ENCODE results near the gene NEK7.
"Not testable (repeated sequence)": the region's sequence is repeated elsewhere in the genome, so short reads cannot be mapped to it uniquely, and the experiment has no call there.

NEK7 gene

GRCh38 chr1:198290089-198290683, 133.4 kb downstream of the NEK7 start:
- H3K9me3 ChIP-seq (ENCODE audit: control insufficient read depth, insufficient read depth, low read depth, low read length), result no peaks in the 10 kb centered on the region
- no peak overlapping the region for H3K27ac ChIP-seq (ENCODE audit: low read depth, low read length)
- H3K27me3 ChIP-seq (ENCODE audit: control insufficient read depth, insufficient read depth, low read length), result no peaks in the 10 kb centered on the region
- H3K4me1 ChIP-seq (ENCODE audit: control insufficient read depth, insufficient read depth, low read length), result peaks cover 17% of the 10 kb centered on the region
- H3K36me3 ChIP-seq (ENCODE audit: control insufficient read depth, insufficient read depth, low read length), result no peaks in the 10 kb centered on the region
- H3K9ac ChIP-seq (ENCODE audit: low read length), result no peak overlapping the region
- H3K4me3 ChIP-seq (ENCODE audit: low read depth, low read length), result no peak overlapping the region

- no peak overlapping the region for H3K27ac ChIP-seq (ENCODE audit: low read depth, low read length)
- no peaks in the 10 kb centered on the region for H3K9me3 ChIP-seq (ENCODE audit: control insufficient read depth, insufficient read depth, low read depth, low read length)
- H3K4me3 ChIP-seq (ENCODE audit: low read depth, low read length), result no peak overlapping the region
- no peak overlapping the region for H3K9ac ChIP-seq (ENCODE audit: low read length)
- H3K4me1 ChIP-seq (ENCODE audit: control insufficient read depth, insufficient read depth, low read length), result peaks cover 17% of the 10 kb centered on the region
- H3K27me3 ChIP-seq (ENCODE audit: control insufficient read depth, insufficient read depth, low read length), result no peaks in the 10 kb centered on the region
- no peaks in the 10 kb centered on the region for H3K36me3 ChIP-seq (ENCODE audit: control insufficient read depth, insufficient read depth, low read length)
Measured at GRCh38 chr1:198291036-198291435, 134.2 kb downstream of the NEK7 start.

- H3K4me3 ChIP-seq (ENCODE audit: low read depth, low read length), result no peak overlapping the region
Measured at GRCh38 chr1:198291924-198292323, 135.1 kb downstream of the NEK7 start.

GRCh38 chr1:198295225-198295624, 138.4 kb downstream of the NEK7 start:
- H3K9me3 ChIP-seq (ENCODE audit: control insufficient read depth, insufficient read depth, low read depth, low read length), result no peaks in the 10 kb centered on the region
- H3K4me3 ChIP-seq (ENCODE audit: low read depth, low read length), result no peak overlapping the region
- H3K4me1 ChIP-seq (ENCODE audit: control insufficient read depth, insufficient read depth, low read length), result peaks cover 33% of the 10 kb centered on the region
- no peak overlapping the region for H3K9ac ChIP-seq (ENCODE audit: low read length)
- no peak overlapping the region for H3K27ac ChIP-seq (ENCODE audit: low read depth, low read length)
- H3K27me3 ChIP-seq (ENCODE audit: control insufficient read depth, insufficient read depth, low read length), result no peaks in the 10 kb centered on the region
- no peaks in the 10 kb centered on the region for H3K36me3 ChIP-seq (ENCODE audit: control insufficient read depth, insufficient read depth, low read length)

More at GRCh38 chr1:198291924-198292323, 135.1 kb downstream of the NEK7 start:
- Histone ChIP-seq H3K27me3 (ENCODE audit: control insufficient read depth, insufficient read depth, low read length) (no peaks in the 10 kb centered on the region), H3K9me3 (ENCODE audit: control insufficient read depth, insufficient read depth, low read depth, low read length) (no peaks in the 10 kb centered on the region), H3K4me1 (ENCODE audit: control insufficient read depth, insufficient read depth, low read length) (peaks cover 17% of the 10 kb centered on the region), H3K36me3 (ENCODE audit: control insufficient read depth, insufficient read depth, low read length) (no peaks in the 10 kb centered on the region), H3K27ac (ENCODE audit: low read depth, low read length) (no peak overlapping the region), H3K9ac (ENCODE audit: low read length) (no peak overlapping the region)

GRCh38 chr1:198295971-198296370, 139.2 kb downstream of the NEK7 start:
- no peaks in the 10 kb centered on the region for H3K9me3 ChIP-seq (ENCODE audit: control insufficient read depth, insufficient read depth, low read depth, low read length)
- no peak overlapping the region for H3K4me3 ChIP-seq (ENCODE audit: low read depth, low read length)
- no peaks in the 10 kb centered on the region for H3K36me3 ChIP-seq (ENCODE audit: control insufficient read depth, insufficient read depth, low read length)

GRCh38 chr1:198297281-198297680, 140.5 kb downstream of the NEK7 start:
- Histone ChIP-seq H3K9me3 (ENCODE audit: control insufficient read depth, insufficient read depth, low read depth, low read length) (no peaks in the 10 kb centered on the region), H3K36me3 (ENCODE audit: control insufficient read depth, insufficient read depth, low read length) (no peaks in the 10 kb centered on the region), H3K9ac (ENCODE audit: low read length) (no peak overlapping the region), H3K27ac (ENCODE audit: low read depth, low read length) (no peak overlapping the region), H3K4me1 (ENCODE audit: control insufficient read depth, insufficient read depth, low read length) (peaks cover 20% of the 10 kb centered on the region), H3K4me3 (ENCODE audit: low read depth, low read length) (no peak overlapping the region), H3K27me3 (ENCODE audit: control insufficient read depth, insufficient read depth, low read length) (no peaks in the 10 kb centered on the region)

More at GRCh38 chr1:198295971-198296370, 139.2 kb downstream of the NEK7 start:
- no peaks in the 10 kb centered on the region for H3K27me3 ChIP-seq (ENCODE audit: control insufficient read depth, insufficient read depth, low read length)
- no peak overlapping the region for H3K9ac ChIP-seq (ENCODE audit: low read length)
- peaks cover 32% of the 10 kb centered on the region for H3K4me1 ChIP-seq (ENCODE audit: control insufficient read depth, insufficient read depth, low read length)
- no peak overlapping the region for H3K27ac ChIP-seq (ENCODE audit: low read depth, low read length)

- H3K4me3 ChIP-seq (ENCODE audit: low read depth, low read length), result no peak overlapping the region
- no peaks in the 10 kb centered on the region for H3K27me3 ChIP-seq (ENCODE audit: control insufficient read depth, insufficient read depth, low read length)
- no peak overlapping the region for H3K27ac ChIP-seq (ENCODE audit: low read depth, low read length)
- H3K4me1 ChIP-seq (ENCODE audit: control insufficient read depth, insufficient read depth, low read length), result peaks cover 20% of the 10 kb centered on the region
- no peaks in the 10 kb centered on the region for H3K9me3 ChIP-seq (ENCODE audit: control insufficient read depth, insufficient read depth, low read depth, low read length)
- H3K36me3 ChIP-seq (ENCODE audit: control insufficient read depth, insufficient read depth, low read length), result no peaks in the 10 kb centered on the region
- no peak overlapping the region for H3K9ac ChIP-seq (ENCODE audit: low read length)
Measured at GRCh38 chr1:198298640-198299039, 141.8 kb downstream of the NEK7 start.

GRCh38 chr1:198300451-198300850, 143.7 kb downstream of the NEK7 start:
- H3K9ac ChIP-seq (ENCODE audit: low read length), result no peak overlapping the region
- no peak overlapping the region for H3K27ac ChIP-seq (ENCODE audit: low read depth, low read length)
- no peaks in the 10 kb centered on the region for H3K27me3 ChIP-seq (ENCODE audit: control insufficient read depth, insufficient read depth, low read length)
- no peaks in the 10 kb centered on the region for H3K36me3 ChIP-seq (ENCODE audit: control insufficient read depth, insufficient read depth, low read length)
- H3K4me1 ChIP-seq (ENCODE audit: control insufficient read depth, insufficient read depth, low read length), result peaks cover 20% of the 10 kb centered on the region
- H3K4me3 ChIP-seq (ENCODE audit: low read depth, low read length), result no peak overlapping the region
- H3K9me3 ChIP-seq (ENCODE audit: control insufficient read depth, insufficient read depth, low read depth, low read length), result no peaks in the 10 kb centered on the region

GRCh38 chr1:198304431-198304830, 147.6 kb downstream of the NEK7 start:
- no peak overlapping the region for H3K9ac ChIP-seq (ENCODE audit: low read length)
- no peaks in the 10 kb centered on the region for H3K27me3 ChIP-seq (ENCODE audit: control insufficient read depth, insufficient read depth, low read length)
- H3K4me1 ChIP-seq (ENCODE audit: control insufficient read depth, insufficient read depth, low read length), result peaks cover 11% of the 10 kb centered on the region
- no peak overlapping the region for H3K27ac ChIP-seq (ENCODE audit: low read depth, low read length)
- no peaks in the 10 kb centered on the region for H3K9me3 ChIP-seq (ENCODE audit: control insufficient read depth, insufficient read depth, low read depth, low read length)
- H3K4me3 ChIP-seq (ENCODE audit: low read depth, low read length), result no peak overlapping the region
- no peaks in the 10 kb centered on the region for H3K36me3 ChIP-seq (ENCODE audit: control insufficient read depth, insufficient read depth, low read length)

- H3K9me3 ChIP-seq (ENCODE audit: control insufficient read depth, insufficient read depth, low read depth, low read length); H3K36me3 ChIP-seq (ENCODE audit: control insufficient read depth, insufficient read depth, low read length); H3K27ac ChIP-seq (ENCODE audit: low read depth, low read length); H3K27me3 ChIP-seq (ENCODE audit: control insufficient read depth, insufficient read depth, low read length): not testable (repeated sequence)
- peak overlapping the region; percentile 74 for H3K9ac ChIP-seq (ENCODE audit: low read length)
- H3K4me3 ChIP-seq (ENCODE audit: low read depth, low read length), result peak overlapping the region; percentile 53
- H3K4me1 ChIP-seq (ENCODE audit: control insufficient read depth, insufficient read depth, low read length), result peaks cover 29% of the 10 kb centered on the region
Measured at GRCh38 chr1:198314817-198315216, 158.0 kb downstream of the NEK7 start.

- H3K27me3 ChIP-seq (ENCODE audit: control insufficient read depth, insufficient read depth, low read length); H3K36me3 ChIP-seq (ENCODE audit: control insufficient read depth, insufficient read depth, low read length); H3K9me3 ChIP-seq (ENCODE audit: control insufficient read depth, insufficient read depth, low read depth, low read length); H3K9ac ChIP-seq (ENCODE audit: low read length): not testable (repeated sequence)
- peak overlapping the region; percentile 53; the same call in 1 of the 2 replicates for H3K4me3 ChIP-seq (ENCODE audit: low read depth, low read length)
- peak overlapping the region; percentile 13; the same call in 1 of the 2 replicates for H3K27ac ChIP-seq (ENCODE audit: low read depth, low read length)
- H3K4me1 ChIP-seq (ENCODE audit: control insufficient read depth, insufficient read depth, low read length), result peaks cover 29% of the 10 kb centered on the region
Measured at GRCh38 chr1:198315331-198315730, 158.5 kb downstream of the NEK7 start.
